ENCODE measurements around the gene RIF1.
A peak's percentile ranks its signal among the peaks of the same experiment; 100 is the strongest.

Gene RIF1

GRCh38 chr2:151422917-151423439 is 13.3 kb downstream of the RIF1 start:
- peak; percentile 46 for DNase-seq (ENCODE audit: low spot score)

DNA sequence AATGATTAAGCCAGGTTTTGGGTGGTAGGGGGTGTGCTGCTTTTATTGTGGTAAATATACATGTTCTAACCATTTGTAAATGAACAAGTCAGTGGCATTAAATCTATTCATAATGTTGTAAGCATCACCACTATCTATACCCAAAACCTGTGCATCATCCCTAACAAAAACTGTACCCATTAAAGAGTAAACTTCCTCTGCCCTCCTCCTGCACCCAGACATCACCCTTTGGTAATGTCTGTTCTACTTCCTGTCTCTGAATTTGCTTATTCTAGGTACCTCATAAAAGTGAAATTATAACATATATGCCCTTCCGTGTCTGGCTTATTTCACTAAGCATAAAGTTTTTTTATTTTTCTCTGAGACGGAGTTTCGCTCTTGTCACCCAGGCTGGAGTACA is 14.1 kb downstream of the RIF1 start:
- DNase-seq (ENCODE audit: low spot score), result peak; percentile 6

DNA sequence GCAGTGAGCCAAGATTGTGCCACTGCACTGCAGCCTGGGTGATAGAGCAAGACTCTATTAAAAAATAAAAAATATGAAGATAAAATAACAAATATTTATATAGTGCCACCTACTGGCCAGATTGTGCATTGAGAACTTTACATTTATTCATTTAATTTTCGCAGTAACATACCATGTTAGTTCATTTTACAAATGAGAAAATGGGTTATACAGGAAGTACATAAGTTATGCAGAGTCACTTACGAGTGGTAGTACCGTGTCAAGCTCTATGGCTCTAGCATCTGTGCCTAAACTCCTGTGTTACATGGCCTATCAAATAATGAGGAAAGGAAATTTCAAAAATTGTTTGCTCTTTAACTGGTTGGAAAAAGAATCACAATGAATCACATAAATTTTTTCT is 27.9 kb downstream of the RIF1 start:
- peak; percentile 18 for DNase-seq (ENCODE audit: low spot score)

GRCh38 chr2:151438506-151438905 is 28.8 kb downstream of the RIF1 start:
- DNase-seq (ENCODE audit: low spot score), result no peak

DNA sequence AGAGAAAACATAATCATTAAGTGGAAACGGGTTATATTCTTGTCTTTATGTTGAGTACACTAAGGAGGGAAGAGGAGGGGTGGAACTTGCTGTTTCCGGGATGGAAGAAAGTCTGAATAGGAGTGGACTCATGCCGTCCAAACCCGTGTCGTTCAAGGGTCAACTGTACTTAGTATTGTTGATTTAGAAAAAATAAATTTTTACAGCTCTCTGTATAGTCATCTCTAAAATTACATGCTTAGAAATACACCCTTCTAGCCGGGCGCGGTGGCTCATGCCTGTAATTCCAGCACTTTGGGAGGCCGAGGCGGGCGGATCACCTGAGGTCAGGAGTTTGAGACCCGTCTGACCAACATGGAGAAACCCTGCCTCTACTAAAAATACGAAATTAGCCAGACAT is 29.4 kb downstream of the RIF1 start:
- DNase-seq (ENCODE audit: low spot score), result no peak

- DNase-seq (ENCODE audit: low spot score), result no peak
These were observed 49.7 kb downstream of the RIF1 start for GRCh38 chr2:151459358-151459757.

DNA sequence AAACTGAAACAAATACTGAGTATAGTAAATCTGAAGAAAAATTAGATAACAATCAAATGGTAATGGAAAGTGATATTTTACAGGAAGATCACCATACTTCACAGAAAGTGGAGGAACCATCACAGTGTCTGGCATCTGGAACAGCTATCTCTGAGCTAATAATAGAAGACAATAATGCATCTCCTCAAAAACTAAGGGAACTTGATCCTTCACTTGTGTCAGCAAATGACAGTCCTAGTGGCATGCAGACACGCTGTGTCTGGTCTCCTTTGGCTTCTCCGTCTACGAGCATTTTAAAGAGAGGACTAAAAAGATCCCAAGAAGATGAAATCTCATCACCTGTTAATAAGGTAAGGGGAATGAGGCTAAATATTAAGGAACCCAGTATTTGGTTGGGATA is 56.1 kb downstream of the RIF1 start:
- DNase-seq (ENCODE audit: low spot score), result no peak

DNA sequence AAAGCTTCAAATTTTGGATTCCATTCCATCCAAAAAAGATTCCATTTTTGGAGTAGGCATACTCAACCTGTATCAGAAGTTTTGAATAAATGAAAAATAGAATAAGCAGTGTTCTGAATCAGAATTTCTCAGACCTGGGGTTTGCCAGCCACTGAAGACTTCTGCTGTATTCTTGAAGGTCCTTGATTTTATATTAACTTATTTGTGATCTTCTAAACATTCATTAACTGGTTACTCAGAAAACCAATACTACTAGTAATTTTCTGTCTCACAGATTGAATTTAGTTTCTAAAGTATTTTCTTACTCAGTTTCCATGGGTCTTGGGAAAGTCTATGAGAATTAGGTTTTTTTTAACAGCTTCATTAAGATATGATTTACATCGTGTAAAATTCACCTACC is 60.9 kb downstream of the RIF1 start:
- no peak for DNase-seq (ENCODE audit: low spot score)

GRCh38 chr2:151472966-151473365 is 63.3 kb downstream of the RIF1 start:
- no peak for DNase-seq (ENCODE audit: low spot score)

DNA sequence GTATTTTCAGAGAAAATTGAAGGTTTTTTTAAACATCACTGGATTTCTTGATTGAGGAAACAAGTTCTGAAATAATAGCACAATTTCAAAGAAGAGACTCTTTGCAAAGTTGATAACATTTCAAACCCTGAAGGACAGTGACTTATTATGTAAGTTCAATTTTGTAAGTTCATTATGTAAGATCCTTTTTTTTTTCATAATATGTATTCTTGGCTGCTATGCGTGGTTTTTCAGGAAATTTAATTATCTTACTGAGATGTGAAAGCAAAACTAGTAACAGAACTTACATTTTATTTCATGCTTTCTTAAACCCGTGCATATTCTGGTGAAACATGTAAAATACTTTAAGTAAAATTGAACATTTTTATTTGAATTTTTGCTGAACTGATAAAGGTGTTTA is 65.4 kb downstream of the RIF1 start:
- DNase-seq (ENCODE audit: low spot score), result no peak

DNA sequence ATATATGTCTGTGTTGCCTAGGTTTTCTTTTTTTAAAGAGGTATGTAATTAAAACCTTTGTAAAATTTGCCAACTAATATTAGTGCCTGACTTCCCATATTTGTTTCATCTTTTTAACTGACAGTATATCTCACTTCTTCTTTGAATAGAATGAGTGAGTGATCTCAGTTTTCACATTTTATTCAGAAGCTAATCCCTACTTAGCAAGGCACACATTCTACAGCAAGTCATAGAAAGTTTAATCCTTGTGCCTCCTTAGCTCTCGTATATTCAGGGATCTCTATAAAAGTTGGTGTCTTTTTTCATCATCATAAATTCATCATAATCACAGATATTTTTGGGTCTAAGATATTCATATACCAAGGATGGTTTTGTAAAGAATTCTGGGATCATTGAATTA is 66.6 kb downstream of the RIF1 start:
- no peak for DNase-seq (ENCODE audit: low spot score)

DNA sequence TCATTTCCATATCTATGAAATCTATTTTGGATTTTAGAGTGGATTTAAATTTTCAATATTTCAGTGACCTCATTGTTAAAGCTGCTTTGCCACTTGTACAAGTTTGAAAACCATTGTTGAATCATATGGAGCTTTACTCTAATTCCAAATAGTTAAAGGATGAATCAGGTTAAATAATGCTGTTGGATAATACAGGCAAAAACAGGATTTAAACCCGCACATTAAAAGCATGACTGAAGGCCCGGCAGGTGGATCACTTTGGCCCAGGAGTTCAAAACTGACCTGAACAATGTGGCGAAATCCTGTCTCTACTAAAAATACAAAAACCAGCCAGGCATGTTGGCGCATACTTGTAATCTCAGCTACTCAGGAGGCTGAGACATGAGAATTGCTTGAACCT is 68.3 kb downstream of the RIF1 start:
- DNase-seq (ENCODE audit: low spot score), result no peak

DNA sequence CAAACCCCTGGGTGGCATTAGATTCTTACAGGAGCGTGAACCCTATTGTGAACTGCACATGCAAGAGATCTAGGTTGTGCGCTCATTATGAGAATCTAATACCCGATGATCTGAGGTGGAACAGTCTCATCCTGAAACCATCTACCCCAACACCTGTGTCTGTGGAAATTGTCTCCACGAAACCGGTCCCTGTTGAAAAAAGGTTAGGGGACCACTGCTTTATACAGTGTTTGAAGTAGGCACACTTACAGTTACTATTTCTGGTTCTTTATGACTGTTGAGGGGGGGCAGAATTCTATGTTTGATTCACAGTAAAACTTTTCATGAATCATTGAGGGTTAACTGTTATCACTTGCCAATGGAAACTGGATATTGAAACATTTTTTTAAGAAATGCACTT is 72.0 kb downstream of the RIF1 start:
- peak; percentile 79 for DNase-seq (ENCODE audit: low spot score)

GRCh38 chr2:151482171-151482725 is 72.5 kb downstream of the RIF1 start:
- peak; percentile 42 for DNase-seq (ENCODE audit: low spot score)

DNA sequence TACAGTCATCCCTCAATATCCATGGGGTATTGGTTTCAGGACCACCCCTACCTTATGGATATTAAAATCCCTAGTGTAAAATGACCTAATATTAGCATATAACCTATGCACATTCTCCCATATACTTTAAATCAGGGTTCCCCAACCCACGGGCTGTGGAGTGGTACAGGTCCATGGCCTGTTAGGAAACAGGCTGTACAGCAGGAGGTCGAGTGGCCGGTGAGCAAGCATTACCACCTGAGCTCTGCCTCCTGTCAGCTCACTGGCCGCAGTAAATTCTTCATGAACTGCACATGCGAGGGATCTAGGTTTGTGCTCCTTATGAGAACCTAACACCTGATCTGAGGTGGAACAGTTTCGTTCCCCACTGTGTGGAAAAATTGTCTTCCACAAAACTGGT is 73.8 kb downstream of the RIF1 start:
- DNase-seq (ENCODE audit: low spot score), result no peak

DNA sequence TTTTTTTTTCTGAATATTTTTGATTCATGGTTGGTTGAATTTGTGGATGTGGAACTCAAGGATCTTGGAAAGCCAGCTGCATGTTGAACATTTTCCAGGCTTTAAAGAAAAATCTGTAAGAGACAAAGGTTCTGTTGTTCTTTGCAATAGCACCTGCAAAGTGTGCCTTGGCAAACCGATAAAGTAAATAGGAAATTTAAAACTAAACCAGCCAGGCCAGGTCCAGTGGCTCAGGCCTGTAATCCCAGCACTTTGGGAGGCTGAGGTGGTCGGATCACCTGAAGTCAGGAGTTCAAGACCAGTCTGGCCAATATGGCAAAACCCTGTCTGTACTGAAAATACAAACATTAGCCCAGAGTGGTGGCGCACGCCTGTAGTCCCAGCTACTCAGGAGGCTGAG is 74.4 kb downstream of the RIF1 start:
- no peak for DNase-seq (ENCODE audit: low spot score)

DNA sequence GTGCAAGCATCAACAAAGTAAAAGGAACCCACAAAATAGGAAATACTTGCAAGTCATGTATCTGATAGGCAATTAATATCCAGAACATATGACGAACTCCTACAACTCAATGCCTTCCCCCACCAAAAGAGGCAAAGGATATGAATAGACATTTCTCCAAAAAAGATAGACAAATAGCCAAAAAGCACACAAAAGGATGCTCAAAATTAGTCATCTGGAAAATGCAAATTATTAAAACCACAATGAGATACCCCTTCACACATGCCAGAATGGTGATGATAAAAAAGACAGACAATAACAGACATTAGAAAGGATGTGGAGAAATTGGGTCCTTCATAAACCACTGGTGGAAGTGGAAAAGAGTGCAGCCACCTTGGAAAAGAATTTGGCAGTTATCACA is 76.4 kb downstream of the RIF1 start:
- DNase-seq (ENCODE audit: low spot score), result peak; percentile 29

- no peak for DNase-seq (ENCODE audit: low spot score)
These were observed 80.6 kb downstream of the RIF1 start for GRCh38 chr2:151490276-151490675.

DNA sequence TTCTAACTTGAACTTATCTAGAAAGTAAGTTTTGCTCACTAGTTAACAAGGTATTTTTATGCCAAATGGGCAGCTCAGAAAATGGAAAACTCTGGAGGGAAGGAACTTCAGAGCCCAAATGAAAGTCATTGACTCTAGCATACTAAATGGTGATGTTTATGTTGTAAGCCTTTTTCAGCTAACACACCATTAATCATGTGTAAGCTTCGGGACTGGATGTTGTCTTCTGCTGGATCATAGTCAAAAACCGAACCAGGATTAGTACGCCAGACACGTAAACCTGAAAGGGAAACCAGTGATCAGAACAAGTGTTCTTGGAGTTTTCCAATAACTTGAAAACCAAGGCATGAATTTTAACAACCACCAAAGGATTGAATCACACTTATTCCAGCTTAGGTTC is 81.8 kb downstream of the RIF1 start:
- DNase-seq (ENCODE audit: low spot score), result no peak

DNA sequence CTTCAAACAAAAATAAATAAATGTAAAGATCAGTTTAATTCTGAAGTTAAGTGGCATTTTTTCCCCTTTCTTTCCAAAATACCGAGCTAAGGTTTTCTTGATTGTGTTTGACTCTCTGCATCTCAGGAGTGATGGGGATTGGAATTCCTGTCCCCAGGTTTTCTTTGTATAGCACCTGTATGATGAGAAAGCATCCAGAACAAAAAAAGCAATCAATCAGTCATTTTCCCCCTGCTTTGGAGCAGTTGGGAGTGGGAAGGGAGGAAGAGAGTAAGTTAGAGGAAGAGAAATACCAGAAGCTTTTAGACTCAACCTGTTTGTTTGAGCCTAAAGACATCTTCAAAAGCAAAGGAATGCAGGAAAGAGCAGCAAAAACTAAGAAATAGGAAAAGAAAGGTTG is 88.5 kb downstream of the RIF1 start:
- DNase-seq (ENCODE audit: low spot score), result no peak

- no peak for DNase-seq (ENCODE audit: low spot score)
These were observed 96.5 kb downstream of the RIF1 start for GRCh38 chr2:151506170-151506569.

- DNase-seq (ENCODE audit: low spot score), result no peak
These were observed 98.8 kb downstream of the RIF1 start for GRCh38 chr2:151508519-151508918.

DNA sequence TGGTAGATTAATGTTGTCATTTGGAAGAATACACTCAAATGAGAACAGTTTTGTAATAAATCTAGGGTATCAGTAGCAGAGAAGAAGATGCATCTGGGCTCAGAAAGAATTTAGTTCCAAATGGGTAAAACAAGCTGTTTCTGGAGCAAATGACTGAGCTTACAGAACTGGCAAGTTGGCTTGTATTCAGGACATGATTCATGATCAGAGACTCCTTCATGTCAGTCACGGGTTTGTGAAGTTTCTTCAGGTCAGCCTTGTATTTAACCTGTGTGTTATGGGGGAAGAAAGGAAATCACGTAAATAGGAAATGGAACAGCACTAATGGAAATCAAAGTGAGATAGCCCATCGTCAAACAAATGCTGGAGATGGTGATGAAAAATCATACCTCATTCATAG is 109.1 kb downstream of the RIF1 start:
- no peak for DNase-seq (ENCODE audit: low spot score)

DNA sequence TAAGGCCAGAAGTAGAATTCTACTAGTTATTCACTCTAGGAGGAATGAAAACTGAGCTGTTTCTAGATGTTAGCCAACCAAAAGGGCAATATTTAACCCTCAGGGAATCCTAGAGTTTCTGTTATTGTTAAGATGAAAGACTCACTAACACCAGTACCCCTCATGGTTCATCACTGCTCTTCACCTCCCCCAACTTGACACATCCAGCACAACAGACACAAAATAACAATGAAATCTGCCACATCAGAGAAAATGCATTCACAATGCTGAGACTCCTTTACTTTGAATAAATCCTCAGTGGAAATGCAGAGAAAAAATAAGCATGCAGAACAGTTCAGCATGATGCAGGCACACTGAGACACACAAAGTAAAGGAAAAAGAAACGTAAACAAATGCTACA is 111.3 kb downstream of the RIF1 start:
- DNase-seq (ENCODE audit: low spot score), result no peak

DNA sequence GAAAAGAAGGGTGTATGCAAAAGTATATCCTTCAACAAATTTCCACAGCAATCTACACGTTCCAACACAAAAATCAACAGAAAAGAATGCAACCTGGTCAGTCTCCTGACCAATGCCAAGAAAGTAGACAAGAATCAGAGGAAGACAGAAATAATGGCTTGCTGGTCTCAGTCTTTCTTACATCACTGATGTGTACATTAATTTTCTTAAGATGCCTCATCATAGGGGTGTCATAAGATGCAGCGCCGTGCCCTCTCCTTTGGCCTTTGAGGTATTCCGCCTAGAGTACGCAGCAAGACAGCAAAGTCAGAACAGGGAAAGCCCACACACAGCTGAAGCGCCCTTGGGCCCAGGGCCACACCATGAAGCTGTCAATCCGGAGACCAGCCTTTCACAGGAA is 112.9 kb downstream of the RIF1 start:
- no peak for DNase-seq (ENCODE audit: low spot score)
